Caki2 (cell line): ENCODE results near the gene TXLNB. TPM values are rescaled to one million over a fixed set of nuclear protein-coding genes. Genes with fewer than 3 reads are reported as not detected.
"Not testable (repeated sequence)": the region's sequence is repeated elsewhere in the genome, so short reads cannot be mapped to it uniquely, and the experiment has no call there.

ENCODE experiments used
- DNase-seq: peaks from one replicate; pipeline ENCODE4 v3.0.0-alpha.2; 2015; ENCODE audit warnings: low read depth
- in situ Hi-C: cut with HindIII; loops from 2 replicates; pipeline ENCODE4 v1.10.0; 2016; ENCODE audit warnings: low sequenced_read_pairs, low pct_unique_long_range_greater_than_20kb, mixed read lengths
- total RNA-seq: library from RNA; depleted of rRNA; stranded (reverse); fragments of >200 nt; shearing (Covaris generic); gene quantifications from 2 replicates; pipeline ENCODE4 v1.2.3, GENCODE V29; 2014; ENCODE audit warnings: low replicate concordance

Gene TXLNB
- total RNA-seq, 1 experiment from 2014 or later: not detected

- in situ Hi-C loops: no loop called here
- no peak for DNase-seq
Measured at GRCh38 chr6:139316622-139317317, 25.0 kb upstream of the TXLNB start.

GRCh38 chr6:139313784-139314545, 22.2 kb upstream of the TXLNB start:
- in situ Hi-C loops: no loop called here
- no peak for DNase-seq

GRCh38 chr6:139313229-139313628, 21.4 kb upstream of the TXLNB start:
- no peak for DNase-seq
- in situ Hi-C loops: no loop called here

- DNase-seq: no peak
Measured at GRCh38 chr6:139311831-139312230, 20.0 kb upstream of the TXLNB start.

GRCh38 chr6:139308936-139309603, 17.3 kb upstream of the TXLNB start:
- DNase-seq: no peak
- in situ Hi-C loops: no loop called here

More at GRCh38 chr6:139311831-139312230, 20.0 kb upstream of the TXLNB start:
- in situ Hi-C loops: no loop called here

DNA sequence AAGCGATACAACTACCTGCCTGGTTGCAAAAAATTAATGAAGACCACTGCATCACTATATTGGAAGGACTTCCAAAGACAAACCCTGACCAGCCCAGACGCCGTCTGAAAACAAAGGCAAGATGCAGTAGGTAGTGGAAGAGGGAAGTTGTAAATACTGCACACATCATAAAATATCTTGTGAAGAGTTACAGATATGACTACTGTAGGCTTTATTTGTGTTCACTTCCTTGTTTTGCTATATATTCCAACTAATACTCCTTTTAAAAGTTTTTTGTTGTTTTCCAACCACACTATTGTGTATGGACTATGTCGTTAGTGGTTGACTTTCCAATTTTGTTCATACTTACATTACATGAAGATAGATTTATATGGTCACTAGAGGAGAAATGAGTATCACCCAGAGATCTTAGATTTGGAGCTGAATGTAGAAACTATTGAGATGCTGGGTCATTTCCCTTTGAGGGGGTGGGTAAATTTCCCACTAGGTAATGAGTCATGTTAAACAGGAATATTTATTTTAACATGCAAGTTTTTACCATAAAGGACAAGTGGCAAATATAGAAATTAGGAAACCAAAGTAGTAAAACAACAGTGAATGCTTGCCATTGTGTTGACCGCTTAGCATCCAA, 16.6 kb upstream of the TXLNB start:
- in situ Hi-C loops: no loop called here
- no peak for DNase-seq

GRCh38 chr6:139306291-139306981, 14.6 kb upstream of the TXLNB start:
- no peak for DNase-seq
- in situ Hi-C loops: no loop called here

GRCh38 chr6:139303185-139303584, 11.4 kb upstream of the TXLNB start:
- no peak for DNase-seq
- in situ Hi-C loops: no loop called here

DNA sequence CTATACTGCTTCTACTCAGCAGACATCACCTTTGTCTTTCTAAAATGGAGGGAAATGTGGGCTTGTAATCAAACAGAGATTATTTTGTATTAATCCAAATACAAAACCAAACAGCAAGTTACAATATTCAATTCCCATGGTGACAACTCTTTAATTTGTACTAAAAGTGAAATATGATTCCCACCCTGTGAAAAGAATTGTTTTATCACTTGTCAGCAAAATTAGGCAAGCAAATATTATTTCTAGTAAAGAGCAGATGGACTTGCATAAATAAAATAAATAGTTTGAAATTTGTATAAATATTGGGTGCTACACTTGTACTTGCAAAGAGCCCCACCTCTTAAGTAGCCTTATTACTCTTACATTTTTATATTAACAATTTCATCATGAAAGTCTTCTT, 6.1 kb upstream of the TXLNB start:
- in situ Hi-C loops: no loop called here
- DNase-seq: no peak

DNA sequence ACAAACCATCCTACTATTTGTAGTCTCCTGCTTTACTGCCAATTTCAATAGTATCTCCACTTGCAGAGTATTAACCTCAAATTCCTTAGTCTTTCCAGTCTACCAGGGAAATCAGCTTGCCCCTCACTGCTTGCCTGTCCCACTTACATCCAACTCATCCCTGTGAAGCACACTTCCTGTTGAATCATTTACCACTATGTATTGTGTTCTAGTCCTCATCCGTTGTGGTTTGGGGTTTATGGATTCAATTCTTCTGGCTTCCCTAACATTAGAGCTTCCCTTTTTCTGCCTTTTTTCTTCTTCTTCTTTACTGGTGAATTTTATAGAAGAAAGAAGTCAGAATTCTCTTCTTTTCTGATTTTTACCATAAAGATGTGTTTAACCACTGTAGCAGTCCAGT, 5.1 kb upstream of the TXLNB start:
- DNase-seq: no peak
- in situ Hi-C loops: no loop called here

- in situ Hi-C loops: no loop called here
- DNase-seq: no peak
Measured at GRCh38 chr6:139295901-139296300, 4.1 kb upstream of the TXLNB start.

GRCh38 chr6:139294090-139294489, 2.3 kb upstream of the TXLNB start:
- in situ Hi-C loops: no loop called here
- no peak for DNase-seq

GRCh38 chr6:139293230-139293629, 1.4 kb upstream of the TXLNB start:
- DNase-seq, in situ Hi-C loops: not testable (repeated sequence)

- no peak for DNase-seq
- in situ Hi-C loops: no loop called here
Measured at GRCh38 chr6:139290787-139291311, 949 bp downstream of the TXLNB start.

DNA sequence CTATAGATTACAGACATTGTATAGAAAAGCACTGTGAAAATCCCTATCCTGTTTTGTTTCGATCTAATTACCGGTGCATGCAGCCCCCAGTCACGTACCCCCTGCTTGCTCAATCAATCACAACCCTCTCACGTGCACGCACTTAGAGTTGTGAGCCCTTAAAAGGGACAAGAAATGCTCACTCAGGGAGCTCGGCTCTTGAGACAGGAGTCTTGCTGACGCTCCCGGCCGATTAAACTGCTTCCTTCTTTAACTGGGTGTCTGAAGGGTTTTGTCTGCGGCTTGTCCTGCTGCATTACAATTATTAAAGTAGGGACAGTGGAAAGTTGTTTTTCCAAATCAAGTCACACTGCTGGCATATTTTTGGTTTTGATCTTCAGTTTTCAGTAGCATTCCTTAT, 2.6 kb downstream of the TXLNB start:
- in situ Hi-C loops: no loop called here
- DNase-seq: no peak

GRCh38 chr6:139288496-139289040, 3.2 kb downstream of the TXLNB start:
- in situ Hi-C loops: no loop called here
- DNase-seq: no peak

DNA sequence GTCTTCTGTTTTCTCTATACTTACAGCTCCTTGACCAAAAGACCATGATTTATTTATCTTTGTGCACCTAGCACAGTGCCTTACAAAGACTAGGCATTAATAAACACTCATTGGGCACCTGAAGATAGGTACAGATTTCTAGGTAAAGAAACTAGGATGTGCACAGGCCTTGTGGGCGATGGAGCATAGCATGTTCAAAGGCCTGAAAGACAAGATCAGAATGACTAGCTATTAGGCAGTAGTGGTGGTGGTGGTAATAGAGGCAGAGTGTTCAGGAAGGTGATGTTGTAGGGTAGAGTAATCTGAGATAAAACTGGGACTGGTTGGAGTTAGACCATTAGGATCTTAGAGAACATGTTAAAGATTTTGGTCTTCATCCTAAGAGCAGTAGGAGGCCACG, 3.9 kb downstream of the TXLNB start:
- in situ Hi-C loops: no loop called here
- DNase-seq: no peak

DNA sequence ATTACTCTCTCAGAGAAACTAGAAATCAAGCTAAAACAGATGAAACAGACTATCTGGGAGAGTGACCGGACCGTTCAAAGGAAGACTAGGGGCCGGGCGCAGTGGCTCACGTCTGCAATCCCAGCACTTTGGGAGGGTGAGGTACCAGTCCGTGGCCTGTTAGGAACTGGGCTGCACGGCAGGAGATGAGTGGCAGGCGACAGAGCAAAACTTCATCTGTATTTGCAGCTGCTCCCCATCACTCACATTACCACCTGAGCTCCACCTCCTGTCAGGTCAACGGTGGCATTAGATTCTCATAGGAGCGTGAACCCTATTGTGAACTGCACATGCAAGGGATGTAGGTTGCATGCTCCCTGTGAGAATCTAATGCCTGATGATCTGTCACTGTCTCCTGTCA, 5.4 kb downstream of the TXLNB start:
- in situ Hi-C loops, DNase-seq: not testable (repeated sequence)
